HS-5 (cell line): Measurements from ENCODE around the gene UNKL.

ENCODE experiments used
- DNase-seq: peaks from one replicate; pipeline ENCODE4 v3.0.0-alpha.2; 2012; ENCODE audit warnings: low read depth

UNKL gene

DNA sequence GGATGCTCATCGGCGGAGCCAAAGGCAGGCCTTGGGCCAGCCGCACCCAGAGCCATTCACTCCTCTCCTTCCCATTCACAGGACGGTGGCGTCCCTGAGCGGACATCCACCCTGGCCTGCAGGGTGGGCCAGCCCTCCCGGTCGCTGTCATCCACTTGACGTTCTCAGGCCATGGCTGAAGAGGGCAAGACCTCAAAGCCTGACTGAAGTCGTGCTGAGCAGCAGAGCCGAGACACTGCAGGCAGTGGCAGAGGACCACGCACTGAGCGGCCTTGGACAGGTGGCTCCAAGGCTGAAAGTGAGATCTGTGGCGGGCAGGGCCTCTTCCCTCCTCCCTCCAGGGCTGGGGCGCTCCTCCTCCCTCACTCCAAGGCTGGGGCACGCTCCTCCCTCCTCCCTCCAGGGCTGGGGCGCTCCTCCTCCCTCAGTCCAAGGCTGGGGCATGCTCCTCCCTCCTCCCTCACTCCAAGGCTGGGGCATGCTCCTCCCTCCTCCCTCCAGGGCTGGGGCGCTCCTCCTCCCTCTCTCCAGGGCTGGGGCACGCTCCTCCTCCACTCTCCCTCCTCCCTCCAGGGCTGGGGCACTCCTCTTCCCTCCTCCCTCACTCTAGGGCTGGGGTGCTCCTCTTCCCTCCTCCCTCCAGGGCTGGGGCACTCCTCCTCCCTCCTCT, 38.6 kb downstream of the UNKL start:
- DNase-seq = no peak

DNA sequence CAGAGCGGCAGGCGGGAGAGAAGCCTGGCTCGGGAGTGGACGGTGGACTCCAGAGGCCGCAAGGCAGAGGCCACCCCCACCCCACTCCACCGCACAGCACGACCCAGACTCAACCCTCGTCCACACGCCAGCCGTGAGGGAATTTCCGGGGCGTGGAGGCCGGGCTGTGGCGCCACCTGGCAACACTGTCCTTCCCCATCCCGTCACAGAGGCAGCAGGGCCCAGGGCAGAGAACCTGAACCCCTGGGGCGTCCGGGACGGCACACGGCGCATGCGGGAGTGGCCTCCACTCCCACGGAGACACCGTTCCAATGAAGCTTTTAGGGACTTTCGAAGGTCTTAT, 39.2 kb downstream of the UNKL start:
- no peak for DNase-seq

DNA sequence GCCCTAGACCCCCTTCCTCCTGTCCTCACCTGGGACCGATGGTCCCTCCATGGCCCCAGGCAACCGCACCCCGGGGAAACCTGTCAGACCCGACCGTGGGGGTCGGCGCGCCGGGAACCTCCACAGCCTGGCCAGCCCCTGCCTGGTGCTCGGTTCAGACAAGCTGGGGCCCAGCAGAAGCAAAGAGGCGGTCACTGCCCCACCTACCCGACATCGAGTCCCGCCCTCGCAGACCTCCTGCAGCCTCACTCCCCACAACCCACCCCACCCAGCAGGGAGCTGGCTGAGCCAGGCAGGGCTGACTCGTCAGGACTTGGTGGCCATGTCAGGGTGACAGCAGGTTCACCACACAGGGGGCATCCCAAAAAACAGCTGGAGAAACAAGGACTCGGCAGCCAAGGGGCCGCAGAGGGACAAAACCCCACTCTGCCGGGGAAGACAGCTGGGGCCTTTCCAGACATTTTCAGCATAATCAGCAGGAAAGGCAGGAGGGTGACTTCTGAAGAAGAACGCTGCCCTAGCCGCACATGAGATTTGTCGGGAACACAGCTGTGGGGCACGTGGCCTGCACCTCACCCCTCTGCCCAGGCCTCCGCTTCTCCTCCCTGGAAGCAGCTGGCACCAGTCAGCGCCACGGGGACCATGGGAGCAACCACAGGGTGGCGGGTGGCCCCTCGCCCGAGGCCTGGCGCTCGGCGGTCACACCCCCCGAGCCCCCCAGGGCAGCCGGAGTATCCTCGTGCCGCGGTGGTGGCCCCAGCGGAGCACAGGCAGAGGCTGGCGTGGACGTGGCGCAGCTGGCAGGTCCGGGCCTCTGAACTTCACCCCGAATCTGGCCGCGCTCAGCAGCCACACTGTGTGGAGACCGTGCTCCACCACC, 39.8 kb downstream of the UNKL start:
- no peak for DNase-seq

DNA sequence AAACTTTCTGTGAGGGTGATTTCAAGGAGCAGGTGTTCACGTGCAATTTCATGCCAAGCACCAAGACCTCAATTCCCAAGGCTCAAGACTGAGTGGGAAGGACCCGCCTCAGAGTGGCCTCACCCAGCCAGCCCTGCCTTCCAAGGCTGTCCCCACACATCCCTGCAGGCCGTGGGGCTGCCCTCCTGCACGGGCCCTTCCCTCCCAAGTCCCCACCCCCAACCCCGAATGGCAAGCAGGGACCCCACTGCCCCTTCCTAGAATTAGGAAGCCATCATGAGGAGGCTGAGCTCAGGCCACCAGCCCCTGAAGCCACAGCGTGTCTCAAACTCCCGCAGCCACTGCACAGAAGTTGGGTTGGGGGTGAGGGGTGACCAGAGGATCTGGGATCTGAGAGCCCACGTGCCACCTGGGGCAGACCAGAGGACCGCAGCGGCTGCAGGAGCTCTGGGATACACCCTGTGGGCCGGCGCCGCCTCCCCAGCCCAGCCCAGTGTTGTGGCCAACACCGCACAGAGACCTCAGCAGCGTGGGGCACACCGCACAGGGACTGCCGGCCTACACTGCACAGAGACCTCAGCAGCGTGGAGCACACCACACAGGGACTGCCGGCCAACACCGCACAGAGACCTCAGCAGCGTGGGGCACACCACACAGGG, 42.1 kb downstream of the UNKL start:
- DNase-seq = no peak

DNA sequence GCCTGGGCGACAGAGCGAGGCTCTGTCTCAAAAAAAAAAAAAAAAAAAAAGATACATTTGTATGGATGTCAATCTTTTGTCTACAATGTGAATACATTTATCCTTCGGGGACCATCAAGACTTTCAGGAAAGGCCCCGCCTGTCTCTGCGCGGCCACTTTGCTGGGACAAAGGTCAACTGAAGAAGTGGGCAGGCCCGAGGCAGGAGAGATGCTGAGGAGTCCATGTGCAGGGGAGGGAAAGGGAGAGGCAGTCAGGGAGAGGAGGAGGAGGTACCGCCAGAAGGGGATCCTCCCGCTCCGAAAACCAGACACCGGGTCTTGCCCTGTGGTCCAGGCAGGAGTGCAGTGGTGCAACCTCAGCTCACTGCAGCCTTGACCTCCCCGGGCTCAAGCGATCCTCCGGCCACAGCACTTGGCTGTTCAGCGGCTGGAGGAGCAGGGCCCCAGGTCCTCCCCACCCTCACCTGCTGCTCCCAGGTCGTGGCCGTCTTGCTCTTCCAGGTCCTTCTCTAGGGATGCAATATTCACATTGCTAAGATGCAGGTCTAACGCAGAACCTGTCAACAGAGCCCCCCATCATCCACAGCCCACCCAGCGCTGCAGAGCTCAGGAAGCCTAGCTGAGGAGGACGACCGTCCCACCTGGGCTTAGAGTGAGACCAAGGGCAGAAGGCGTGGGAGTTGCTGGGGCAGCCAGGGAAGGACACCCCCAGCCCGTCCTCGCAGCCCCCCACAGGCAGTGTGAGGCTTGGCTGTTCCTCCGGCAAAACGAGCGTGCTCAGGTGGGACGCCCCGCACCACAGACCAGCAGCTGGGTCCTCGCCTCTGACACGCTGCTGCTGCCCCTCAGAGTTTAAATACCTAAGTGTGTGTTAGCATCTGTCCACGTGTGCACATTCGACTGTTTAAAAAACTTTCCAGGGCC, 43.2 kb downstream of the UNKL start:
- DNase-seq = no peak

DNA sequence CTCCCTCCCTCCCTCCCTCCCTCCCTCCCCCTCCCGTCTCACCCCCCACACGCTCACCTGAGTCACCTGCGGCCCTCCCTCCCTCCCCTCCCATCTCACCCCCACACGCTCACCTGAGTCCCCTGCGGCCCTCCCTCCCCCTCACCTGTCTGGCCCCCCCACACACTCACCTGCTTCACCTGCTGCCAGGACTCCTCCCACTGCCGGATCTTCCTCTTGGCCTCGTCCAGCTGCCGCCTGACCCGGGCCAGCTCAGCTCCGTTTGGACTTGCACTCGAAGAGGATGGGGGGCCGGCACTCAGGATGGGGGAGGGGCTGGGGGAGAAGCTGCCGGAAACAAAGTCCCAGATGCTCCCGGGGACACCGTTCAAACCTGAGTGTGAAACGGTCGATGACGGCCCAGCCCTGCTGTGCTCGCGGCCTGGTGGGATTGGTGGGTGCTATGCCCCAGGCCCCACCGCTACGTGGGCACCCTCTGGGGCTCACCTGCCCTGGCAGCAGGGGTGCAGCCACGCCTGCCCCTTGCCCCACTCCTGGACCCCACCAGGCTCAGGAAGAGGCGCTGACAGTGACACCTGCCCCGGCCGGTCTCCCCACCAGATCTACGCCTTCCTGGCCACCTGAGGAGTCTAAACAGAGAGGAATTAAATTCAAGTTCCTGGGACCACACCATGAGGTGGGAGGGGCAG, 46.9 kb downstream of the UNKL start:
- DNase-seq = no peak

DNA sequence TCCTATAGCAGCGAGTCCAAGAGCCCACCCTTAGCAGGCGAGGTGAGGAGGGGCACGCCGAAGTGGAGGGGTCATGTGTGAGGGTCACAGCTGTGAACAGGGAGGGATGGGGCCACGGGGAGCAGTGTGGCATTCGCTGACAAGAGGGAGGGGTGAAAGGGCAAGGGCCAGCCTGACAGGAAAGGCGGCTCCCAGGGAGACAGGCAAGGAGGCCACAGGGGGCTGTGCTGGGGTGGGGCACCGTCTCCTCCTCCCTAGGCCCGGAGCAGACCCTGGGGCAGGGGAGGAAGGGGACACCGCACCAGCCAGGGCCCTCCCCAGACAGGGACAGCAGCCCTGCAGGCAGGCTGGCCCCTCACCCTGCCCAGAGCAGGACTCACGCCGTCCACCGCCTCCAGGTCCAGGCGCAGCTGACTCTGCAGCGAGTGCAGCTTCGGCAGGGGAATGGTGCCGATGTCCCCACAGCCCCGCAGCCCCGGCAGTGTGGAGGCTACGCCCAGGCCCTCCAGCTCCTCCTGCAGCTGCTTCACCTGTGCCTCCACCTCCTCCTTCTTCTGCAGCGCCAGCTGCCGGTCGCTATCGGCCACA, 47.7 kb downstream of the UNKL start:
- no peak for DNase-seq

DNA sequence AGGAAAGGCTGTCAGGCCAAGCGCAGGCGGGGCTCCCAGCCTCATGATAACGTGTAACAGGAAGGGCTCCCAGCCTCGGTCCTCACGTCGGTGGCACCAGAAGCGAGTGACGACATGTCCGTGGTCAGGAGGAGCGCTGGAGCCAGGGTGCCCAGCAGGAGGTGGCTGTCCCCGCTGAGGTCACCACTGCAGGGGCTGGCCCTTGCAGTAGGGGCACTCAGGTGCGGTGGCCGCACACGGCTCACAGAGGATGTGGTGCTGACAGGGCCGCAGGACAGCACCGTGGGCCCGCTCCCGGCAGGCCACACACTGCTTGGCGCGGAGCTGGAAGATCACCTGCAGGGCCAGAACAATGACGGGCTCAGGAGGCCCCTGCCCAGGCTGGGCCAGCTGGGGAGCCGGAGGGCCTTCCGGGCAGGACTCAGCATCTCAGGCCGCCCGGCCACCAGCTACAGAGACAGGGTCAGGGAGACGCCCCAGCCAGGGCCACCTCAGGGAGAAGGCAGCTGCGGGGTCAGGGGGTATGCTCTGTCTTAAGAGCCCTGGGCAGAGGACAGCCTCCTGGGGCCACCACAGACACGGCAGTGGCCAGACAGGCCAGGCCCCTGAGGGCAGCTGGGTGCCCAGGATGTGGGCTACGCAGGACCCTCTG, 48.3 kb downstream of the UNKL start:
- no peak for DNase-seq

DNA sequence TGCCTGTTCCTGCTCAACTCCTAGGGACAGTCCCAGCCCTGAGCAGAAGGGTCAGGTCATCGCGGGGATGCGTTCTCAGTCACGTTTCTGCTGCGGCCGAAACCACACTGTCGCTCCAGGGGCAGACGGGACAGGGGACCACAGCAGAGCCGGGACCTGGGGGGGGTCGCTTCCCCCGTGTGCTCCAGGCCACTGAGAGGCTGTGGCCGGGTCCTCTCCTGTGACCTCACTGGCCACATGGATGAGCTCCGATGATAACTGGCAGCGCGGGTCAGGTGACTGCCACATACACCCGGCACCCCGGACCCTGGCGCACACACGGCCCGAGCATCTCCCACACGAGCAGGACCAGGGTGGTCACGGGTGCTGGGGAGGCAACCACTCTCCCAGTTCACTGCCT, 50.0 kb downstream of the UNKL start:
- DNase-seq = no peak

DNA sequence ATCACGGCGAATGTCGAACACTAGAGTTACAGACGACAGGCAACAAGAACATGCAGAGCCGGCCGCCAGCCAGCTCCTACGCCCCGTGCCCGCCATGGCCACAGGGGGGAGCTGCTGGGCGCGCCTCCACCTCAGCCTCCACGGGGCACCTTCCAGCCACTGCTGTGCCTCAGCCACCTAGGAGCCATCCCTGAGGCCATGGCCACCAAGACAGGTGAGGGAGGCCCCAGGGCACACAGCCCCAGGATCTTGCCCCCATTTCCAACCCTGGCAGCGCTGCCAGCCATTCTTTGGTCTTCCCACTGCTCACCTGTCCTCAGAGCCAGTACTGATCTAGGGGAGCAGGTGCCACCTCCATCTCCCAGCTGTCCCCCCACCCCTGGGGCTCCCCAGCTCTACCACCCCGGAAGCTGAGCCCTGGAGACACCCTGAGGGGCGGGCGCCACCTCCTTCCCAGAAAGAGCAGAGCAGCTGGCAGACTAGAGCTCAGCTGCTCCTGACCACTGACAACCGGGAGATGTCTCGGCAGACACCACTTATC, 50.9 kb downstream of the UNKL start:
- no peak for DNase-seq

DNA sequence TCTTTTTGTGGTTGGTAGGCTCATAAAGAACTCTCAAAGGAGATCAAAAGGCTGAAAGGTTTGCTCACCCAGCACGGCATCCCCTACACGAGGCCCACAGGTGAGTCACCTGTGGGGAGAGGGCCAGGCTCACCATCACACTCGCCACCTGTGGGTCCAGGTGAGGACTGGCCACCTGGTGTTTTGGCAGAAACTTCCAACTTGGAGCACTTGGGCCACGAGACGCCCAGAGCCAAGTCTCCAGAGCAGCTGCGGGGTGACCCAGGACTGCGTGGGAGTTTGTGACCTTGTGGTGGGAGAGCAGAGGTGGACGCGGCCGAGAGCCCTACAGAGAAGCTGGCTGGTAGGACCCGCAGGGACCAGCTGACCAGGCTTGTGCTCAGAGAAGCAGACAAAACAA, 51.7 kb downstream of the UNKL start:
- DNase-seq = no peak

DNA sequence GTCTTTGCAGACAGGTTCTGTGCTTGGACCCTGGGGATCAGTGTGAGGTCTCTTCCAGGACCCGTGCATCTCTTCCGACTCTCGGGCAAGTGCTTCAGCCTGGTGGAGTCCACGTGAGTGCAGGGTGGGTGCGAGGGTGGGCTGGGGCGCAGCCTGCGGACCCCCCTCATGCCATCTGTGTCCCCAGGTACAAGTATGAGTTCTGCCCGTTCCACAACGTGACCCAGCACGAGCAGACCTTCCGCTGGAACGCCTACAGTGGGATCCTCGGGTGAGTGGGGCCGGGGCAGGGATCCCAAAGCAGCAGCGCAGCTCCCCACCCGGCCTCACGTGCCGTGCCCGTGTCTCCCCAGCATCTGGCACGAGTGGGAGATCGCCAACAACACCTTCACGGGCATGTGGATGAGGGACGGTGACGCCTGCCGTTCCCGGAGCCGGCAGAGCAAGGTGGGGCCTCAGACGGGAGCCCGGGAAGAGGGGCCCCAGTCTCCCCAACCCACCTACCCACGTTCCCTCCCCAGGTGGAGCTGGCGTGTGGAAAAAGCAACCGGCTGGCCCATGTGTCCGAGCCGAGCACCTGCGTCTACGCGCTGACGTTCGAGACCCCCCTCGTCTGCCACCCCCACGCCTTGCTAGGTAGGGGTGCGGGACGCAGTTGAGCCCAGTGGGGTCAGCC, 52.7 kb downstream of the UNKL start:
- DNase-seq = no peak

DNA sequence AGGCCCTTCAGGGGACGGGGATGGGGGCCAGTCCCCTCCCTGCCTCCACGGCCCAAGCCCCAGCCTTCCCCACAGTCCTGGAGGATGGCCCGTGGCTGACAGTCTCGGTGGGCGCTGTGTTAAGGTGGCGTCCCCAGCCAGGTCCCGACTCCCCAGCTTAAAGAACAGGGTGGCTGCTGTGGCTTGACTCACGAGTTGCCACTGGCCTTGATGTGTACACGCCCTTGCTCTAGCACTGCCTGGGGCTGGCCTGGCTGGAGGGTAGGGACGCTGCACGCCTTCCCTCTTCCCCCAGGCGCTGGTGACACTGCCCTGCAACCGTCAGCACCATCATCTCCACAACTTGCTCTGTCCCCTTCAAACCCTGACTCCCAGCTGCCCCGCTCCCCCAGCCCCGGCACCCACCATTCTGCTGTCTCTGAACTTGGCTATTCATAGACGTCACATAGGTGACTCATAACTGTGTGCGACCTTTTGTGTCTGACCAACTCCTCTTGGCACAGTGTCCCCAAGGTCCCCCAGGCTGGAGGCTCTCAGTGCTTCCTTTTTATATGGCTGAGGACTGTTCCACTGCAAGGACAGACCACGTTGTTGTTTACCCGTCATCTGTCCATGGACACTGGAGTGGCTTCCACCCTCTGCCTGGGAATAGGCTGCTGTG, 56.5 kb downstream of the UNKL start:
- DNase-seq = no peak

DNA sequence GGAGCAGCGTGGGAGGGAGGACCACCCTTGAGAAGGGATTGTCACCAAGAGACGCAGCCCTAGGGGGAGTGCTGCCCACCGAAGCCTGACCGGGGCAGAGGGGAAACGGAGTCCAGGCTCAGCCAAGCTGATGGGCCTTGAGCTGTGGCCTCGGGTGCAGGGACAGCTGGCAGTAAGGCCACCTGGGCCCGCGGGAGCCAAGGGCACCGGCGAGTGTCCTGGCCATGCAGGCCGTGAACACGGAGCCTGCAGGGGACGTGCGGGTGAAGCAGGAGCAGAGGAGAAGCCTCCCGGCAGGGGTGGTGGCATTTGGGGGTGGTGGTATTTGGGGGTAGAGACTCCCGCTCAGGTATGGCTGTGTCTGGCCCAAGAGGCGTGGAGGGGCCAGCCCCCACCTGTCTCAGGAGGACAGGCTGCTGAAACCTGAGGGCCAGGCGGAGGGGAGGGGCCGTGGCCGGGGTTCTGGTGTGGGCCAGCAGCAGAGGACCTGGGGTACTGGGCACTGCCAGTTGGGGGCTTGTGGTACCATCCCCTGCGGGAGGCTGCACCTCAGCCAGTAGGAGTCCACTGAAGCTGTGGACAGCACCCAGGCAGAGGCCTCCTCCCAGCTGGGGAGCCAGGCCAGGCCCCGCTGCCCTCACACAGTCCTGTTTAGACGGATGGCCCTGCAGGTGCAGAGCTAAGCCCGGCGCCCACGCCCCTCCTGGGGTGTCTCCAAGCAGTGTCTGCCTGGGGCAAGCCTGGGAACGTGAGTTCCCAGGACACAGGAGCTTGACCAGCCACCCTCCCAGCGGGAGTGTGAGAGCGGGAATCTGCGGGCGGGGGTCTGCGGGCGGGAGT, 58.2 kb downstream of the UNKL start:
- DNase-seq = no peak

DNA sequence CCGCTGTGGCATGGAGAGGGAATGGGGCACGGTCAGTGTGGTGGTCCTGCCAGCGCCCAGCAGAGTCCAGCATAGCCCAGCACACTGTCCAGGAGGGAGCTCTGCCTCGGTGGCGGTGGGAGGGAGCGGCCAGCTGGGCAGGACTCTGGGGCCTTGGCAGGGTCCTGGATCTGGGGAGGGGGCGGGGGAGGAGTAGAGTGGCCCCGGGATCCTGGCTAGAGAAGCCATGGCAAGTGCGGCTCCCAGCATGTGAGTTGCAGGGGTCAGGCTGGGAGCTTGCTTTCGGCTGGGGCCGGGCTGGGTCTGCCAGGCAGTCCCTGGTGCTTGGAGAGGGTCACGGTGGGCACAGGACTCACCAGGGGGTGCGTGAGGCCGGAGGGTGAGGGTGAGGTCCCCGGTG, 58.9 kb downstream of the UNKL start:
- no peak for DNase-seq

DNA sequence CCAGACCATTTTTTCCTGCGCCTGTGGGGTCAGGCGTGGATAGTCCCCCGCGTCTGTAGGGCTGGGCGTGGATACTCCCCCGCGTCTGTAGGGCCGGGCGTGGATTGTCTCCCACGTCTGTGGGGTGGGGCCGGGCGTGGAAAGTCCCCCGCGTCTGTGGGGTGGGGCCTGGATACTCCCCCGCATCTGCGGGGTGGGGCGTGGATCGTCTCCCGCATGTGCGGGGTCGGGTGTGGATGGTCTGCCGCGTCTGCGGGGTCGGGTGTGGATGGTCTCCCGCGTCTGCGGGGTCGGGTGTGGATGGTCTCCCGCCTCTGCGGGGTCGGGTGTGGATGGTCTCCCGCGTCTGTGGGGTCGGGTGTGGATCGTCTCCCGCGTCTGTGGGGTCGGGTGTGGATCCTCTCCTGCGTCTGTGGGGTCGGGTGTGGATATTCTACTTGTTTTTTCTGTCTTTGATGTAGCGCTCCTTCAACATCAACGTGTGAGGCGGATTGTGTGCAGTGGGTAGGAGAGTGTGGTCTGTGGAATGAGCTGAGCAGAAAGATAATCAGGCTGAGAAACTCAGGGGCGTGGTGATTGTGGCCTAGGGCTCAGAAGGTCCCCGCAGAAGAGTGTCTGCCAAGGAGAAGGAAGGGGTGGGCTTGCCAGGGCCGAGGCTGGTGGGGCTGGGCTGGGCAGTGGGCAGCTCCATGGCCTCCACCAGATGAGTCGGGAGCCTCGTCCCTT, 59.5 kb downstream of the UNKL start:
- DNase-seq = no peak

DNA sequence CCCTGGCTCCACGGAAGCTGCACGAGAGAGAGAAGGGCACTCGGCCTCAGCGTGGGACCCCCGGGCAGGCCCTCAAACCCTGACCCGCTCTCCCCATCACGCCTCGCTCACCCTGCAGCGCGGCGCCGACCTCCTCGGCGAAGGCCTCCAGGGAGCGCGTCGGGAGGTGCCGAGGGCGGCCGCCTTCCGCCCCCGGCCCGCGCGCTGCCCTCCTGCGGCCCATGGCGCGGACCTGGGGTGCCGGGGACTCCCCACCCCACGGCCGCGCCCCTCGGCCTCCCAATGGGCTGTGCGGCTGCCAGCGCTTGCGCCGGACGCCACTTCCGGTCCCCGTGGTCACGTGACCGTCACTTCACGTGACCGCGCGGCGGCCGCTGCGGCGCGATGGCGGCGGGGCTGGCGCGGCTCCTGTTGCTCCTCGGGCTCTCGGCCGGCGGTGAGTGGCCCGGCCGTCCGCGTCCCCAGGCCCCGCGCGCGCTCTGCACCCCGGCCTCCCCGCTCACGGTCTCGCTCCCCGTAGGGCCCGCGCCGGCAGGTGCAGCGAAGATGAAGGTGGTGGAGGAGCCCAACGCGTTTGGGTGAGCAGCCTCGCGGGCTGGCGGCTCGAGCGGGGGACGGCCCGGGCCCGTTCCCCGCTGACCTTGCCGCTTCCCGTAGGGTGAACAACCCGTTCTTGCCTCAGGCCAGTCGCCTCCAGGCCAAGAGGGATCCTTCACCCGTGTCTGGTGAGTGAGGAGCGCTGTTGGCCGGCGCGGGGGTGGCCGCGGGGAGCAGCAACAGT, 62.7 kb downstream of the UNKL start, which contains the start of the genes GNPTG and TSR3:
Gene GNPTG, plus strand, starts transcription at position 350 of the 781 bp plus-strand sequence. Its CDS starts 35 bp downstream, at position 385.
Gene TSR3, minus strand, starts transcription at position 297 of the 781 bp plus-strand sequence. Its CDS starts 74 bp downstream, at position 223.
- DNase-seq = peak; percentile 31
